Uterus (tissue), 2 donors: ENCODE data around the gene BIRC5.

Experiments used
- CTCF ChIP-seq, 4 experiments: fragments of 200-600 bp in 2 of 4; fragments of 450-650 bp in 2 of 4; sonication (generic) in 2 of 4; IDR thresholded peaks; one replicate each; pipeline ENCODE4 v1.5.1; 2016 to 2019; ENCODE audit warnings: antibody characterized with exemption in 4 of 4, mild to moderate bottlenecking in 2 of 4, moderate library complexity in 1 of 4
- POLR2A ChIP-seq, 2 donors: fragments of 450-650 bp; IDR thresholded peaks; one replicate each; pipeline ENCODE4 v1.6.1; 2016; ENCODE audit warnings: antibody characterized with exemption in 2 of 2, mild to moderate bottlenecking in 1 of 2, moderate library complexity in 1 of 2

GRCh38 chr17:78251773-78252103 is 37.7 kb downstream of the BIRC5 start:
- TF ChIP-seq POLR2A (IDR thresholded peaks at IDR 0.05) (no peak), CTCF (IDR thresholded peaks at IDR 0.05) (no peak)
